H1 (cell line): ENCODE results near the gene GPC6.

ENCODE experiments used
- CEBPB ChIP-seq: IDR thresholded peaks from 2 replicates; pipeline ENCODE4 v1.6.1; 2012; ENCODE audit warnings: low read depth, low read length
- CTCF ChIP-seq, 3 experiments: IDR thresholded peaks; 1 replicate in 2 of 3; 2 replicates in 1 of 3; pipeline versions ENCODE4 v1.5.1 to v1.6.1; 2011; ENCODE audit warnings: low read length in 3 of 3, mild to moderate bottlenecking in 3 of 3, inconsistent platforms in 2 of 3, low read depth in 1 of 3, moderate library complexity in 1 of 3; ENCODE audit not compliant: insufficient read depth in 1 of 3; ENCODE audit errors: control extremely low read depth in 1 of 3
- EP300 ChIP-seq, 2 experiments: IDR thresholded peaks; 1 replicate in 1 of 2; 2 replicates in 1 of 2; pipeline ENCODE4 v1.6.1; 2011 to 2012; ENCODE audit warnings: low read depth in 2 of 2, low read length in 2 of 2, mild to moderate bottlenecking in 2 of 2, borderline replicate concordance in 1 of 2, inconsistent platforms in 1 of 2, moderate library complexity in 1 of 2

- TF ChIP-seq CTCF (IDR thresholded peaks at IDR 0.05; ENCODE audit: control extremely low read depth in 1 of 3, insufficient read depth in 1 of 3, low read depth in 1 of 3, low read length in 3 of 3) (no peak), EP300 (IDR thresholded peaks at IDR 0.05; ENCODE audit: borderline replicate concordance in 1 of 2, low read depth in 2 of 2, low read length in 2 of 2) (no peak), CEBPB (no peak)
Measured at GRCh38 chr13:93547886-93548285, 321.3 kb downstream of the GPC6 start.
